Testis (tissue), 2 donors: ENCODE data around the gene RNF169.

ENCODE experiments used
- POLR2A ChIP-seq: fragments of 450-650 bp; IDR thresholded peaks from one replicate; pipeline ENCODE4 v1.6.1; 2017; ENCODE audit warnings: antibody characterized with exemption, mild to moderate bottlenecking, moderate library complexity
- TF ChIP-seq, protein P1 (sequence below), 3 experiments: fragments of 450-650 bp in 2 of 3; fragments of 200-600 bp in 1 of 3; sonication (generic) in 1 of 3; IDR thresholded peaks; one replicate each; pipeline ENCODE4 v1.5.1; 2016 to 2019; ENCODE audit warnings: antibody characterized with exemption in 3 of 3, mild to moderate bottlenecking in 2 of 3, moderate library complexity in 1 of 3

GRCh38 chr11:74846770-74847169 lies 98.1 kb downstream of the RNF169 start:
- TF ChIP-seq, protein P1, sequence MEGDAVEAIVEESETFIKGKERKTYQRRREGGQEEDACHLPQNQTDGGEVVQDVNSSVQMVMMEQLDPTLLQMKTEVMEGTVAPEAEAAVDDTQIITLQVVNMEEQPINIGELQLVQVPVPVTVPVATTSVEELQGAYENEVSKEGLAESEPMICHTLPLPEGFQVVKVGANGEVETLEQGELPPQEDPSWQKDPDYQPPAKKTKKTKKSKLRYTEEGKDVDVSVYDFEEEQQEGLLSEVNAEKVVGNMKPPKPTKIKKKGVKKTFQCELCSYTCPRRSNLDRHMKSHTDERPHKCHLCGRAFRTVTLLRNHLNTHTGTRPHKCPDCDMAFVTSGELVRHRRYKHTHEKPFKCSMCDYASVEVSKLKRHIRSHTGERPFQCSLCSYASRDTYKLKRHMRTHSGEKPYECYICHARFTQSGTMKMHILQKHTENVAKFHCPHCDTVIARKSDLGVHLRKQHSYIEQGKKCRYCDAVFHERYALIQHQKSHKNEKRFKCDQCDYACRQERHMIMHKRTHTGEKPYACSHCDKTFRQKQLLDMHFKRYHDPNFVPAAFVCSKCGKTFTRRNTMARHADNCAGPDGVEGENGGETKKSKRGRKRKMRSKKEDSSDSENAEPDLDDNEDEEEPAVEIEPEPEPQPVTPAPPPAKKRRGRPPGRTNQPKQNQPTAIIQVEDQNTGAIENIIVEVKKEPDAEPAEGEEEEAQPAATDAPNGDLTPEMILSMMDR (IDR thresholded peaks at IDR 0.05) = no peak
- no peak for TF ChIP-seq POLR2A
